ENCODE results near the gene IFNL1.
"Not testable (repeated sequence)": the region's sequence is repeated elsewhere in the genome, so short reads cannot be mapped to it uniquely, and the experiment has no call there.

DNA sequence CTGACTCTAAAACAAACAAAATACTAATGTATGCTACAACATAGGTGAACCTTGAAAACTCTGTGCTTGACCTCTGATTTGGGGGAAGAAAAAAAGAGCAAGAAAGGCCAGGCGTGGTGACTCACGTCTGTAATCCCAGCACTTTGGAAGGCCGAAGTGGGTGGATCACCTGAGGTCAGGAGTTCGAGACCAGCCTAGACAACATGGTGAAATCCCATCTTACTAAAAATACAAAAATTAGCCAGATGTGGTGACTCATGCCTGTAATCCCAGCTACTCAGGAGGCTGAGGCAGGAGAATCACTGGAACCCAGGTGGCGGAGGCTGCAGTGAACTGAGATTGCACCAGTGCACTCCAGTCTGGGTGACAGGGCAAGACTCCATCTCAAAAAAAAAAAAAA, 22.3 kb upstream of the IFNL1 start:
- TF ChIP-seq, protein P1, sequence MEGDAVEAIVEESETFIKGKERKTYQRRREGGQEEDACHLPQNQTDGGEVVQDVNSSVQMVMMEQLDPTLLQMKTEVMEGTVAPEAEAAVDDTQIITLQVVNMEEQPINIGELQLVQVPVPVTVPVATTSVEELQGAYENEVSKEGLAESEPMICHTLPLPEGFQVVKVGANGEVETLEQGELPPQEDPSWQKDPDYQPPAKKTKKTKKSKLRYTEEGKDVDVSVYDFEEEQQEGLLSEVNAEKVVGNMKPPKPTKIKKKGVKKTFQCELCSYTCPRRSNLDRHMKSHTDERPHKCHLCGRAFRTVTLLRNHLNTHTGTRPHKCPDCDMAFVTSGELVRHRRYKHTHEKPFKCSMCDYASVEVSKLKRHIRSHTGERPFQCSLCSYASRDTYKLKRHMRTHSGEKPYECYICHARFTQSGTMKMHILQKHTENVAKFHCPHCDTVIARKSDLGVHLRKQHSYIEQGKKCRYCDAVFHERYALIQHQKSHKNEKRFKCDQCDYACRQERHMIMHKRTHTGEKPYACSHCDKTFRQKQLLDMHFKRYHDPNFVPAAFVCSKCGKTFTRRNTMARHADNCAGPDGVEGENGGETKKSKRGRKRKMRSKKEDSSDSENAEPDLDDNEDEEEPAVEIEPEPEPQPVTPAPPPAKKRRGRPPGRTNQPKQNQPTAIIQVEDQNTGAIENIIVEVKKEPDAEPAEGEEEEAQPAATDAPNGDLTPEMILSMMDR (IDR thresholded peaks at IDR 0.05; ENCODE audit: extremely low read depth in 1 of 2, insufficient read depth in 1 of 2, low read depth in 1 of 2, low read length in 2 of 2) = not testable (repeated sequence)
- TF ChIP-seq POLR2A (IDR thresholded peaks at IDR 0.05; ENCODE audit: low read depth, low read length); FOS (IDR thresholded peaks at IDR 0.05; ENCODE audit: borderline replicate concordance, insufficient read depth, low read length): not testable (repeated sequence)
- TF ChIP-seq, protein P2, sequence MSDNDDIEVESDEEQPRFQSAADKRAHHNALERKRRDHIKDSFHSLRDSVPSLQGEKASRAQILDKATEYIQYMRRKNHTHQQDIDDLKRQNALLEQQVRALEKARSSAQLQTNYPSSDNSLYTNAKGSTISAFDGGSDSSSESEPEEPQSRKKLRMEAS (IDR thresholded peaks at IDR 0.05; ENCODE audit: insufficient read depth, insufficient read length) = not testable (repeated sequence)

Data from endothelial cell of umbilical vein (primary cell).